Testis (tissue), 3 donors: ENCODE data around the gene KIF25. TPM values are rescaled to one million over a fixed set of nuclear protein-coding genes. Genes with fewer than 3 reads are reported as not detected.
"Not testable (repeated sequence)": the region's sequence is repeated elsewhere in the genome, so short reads cannot be mapped to it uniquely, and the experiment has no call there.

Experiments
- DNase-seq: peaks from one replicate; pipeline ENCODE4 v3.0.0-alpha.2; 2019
- H3K27ac ChIP-seq, 2 donors: fragments of 200-600 bp; sonication (generic); one replicate each; pipeline ENCODE4 v1.5.1; 2019
- H3K27me3 ChIP-seq: fragments of 200-600 bp; sonication (generic); one replicate; pipeline ENCODE4 v1.5.1; 2019
- H3K36me3 ChIP-seq: fragments of 200-600 bp; sonication (generic); one replicate; pipeline ENCODE4 v1.5.1; 2017; ENCODE audit warnings: low read depth; ENCODE audit errors: missing control alignments
- H3K4me1 ChIP-seq: fragments of 200-600 bp; sonication (generic); one replicate; pipeline ENCODE4 v1.5.1; 2019
- H3K4me3 ChIP-seq, 2 donors: fragments of 200-600 bp; sonication (generic); one replicate each; pipeline ENCODE4 v1.5.1; 2017 to 2019
- H3K9me3 ChIP-seq: fragments of 200-600 bp; sonication (generic); one replicate; pipeline ENCODE4 v1.5.1; 2017
- CTCF ChIP-seq, 3 experiments: fragments of 450-650 bp in 2 of 3; fragments of 200-600 bp in 1 of 3; sonication (generic) in 1 of 3; IDR thresholded peaks; one replicate each; pipeline ENCODE4 v1.5.1; 2016 to 2019; ENCODE audit warnings: antibody characterized with exemption in 3 of 3, mild to moderate bottlenecking in 2 of 3, moderate library complexity in 1 of 3
- POLR2A ChIP-seq: fragments of 450-650 bp; IDR thresholded peaks from one replicate; pipeline ENCODE4 v1.6.1; 2017; ENCODE audit warnings: antibody characterized with exemption, mild to moderate bottlenecking, moderate library complexity
- WGBS, 2 donors: methylation state at CpG; one replicate each; pipeline ENCODE4 v1.1.5; 2018; 5-methylcytosine and 5-hydroxymethylcytosine counted together
- intact Hi-C: fragments of 100-400 bp; cut with DNase I; formaldehyde crosslinking; loops from one replicate; pipeline ENCODE4 v1.15.1; 2023; ENCODE audit warnings: low total_unique reads
- polyA plus RNA-seq: library from polyadenylated mRNA; stranded (reverse); fragments of 350-450 nt; fragmentation: Illumina TruSeq; extraction: RNeasy Lipid Tissue Mini Kit (QIAGEN cat#74804); gene quantifications from one replicate; pipeline ENCODE4 v1.2.3, GENCODE V29; 2014; ENCODE audit warnings: low read depth, low replicate concordance; ENCODE audit not compliant: insufficient read depth
- total RNA-seq, 2 donors: library from RNA; depleted of rRNA; stranded (reverse); fragments of >200 nt; gene quantifications; one replicate each; pipeline ENCODE4 v1.2.3, GENCODE V29; 2016

The KIF25 gene
- total and polyA plus RNA-seq, 3 donors from 2014 or later: 1.1 to 5.0 (median 1.6) TPM

GRCh38 chr6:167973148-167973885 is 24.2 kb upstream of the KIF25 start:
- Histone ChIP-seq H3K27me3 (no peaks in the 10 kb centered on the region), H3K4me3 (no peak overlapping the region), H3K9me3 (no peaks in the 10 kb centered on the region), H3K4me1 (peaks cover 8% of the 10 kb centered on the region), H3K36me3 (no peaks in the 10 kb centered on the region), H3K27ac (no peak overlapping the region)
- WGBS, 2 donors: 82 to 89% methylated on average over 9 of the region's 9 CpGs
- DNase-seq: no peak
- intact Hi-C loops: no loop called here
- no peak for TF ChIP-seq POLR2A
- TF ChIP-seq CTCF (IDR thresholded peaks at IDR 0.05): no peak

GRCh38 chr6:167974640-167975344 is 22.7 kb upstream of the KIF25 start:
- TF ChIP-seq POLR2A (no peak), CTCF (IDR thresholded peaks at IDR 0.05) (no peak)
- intact Hi-C loops: no loop called here
- no peak overlapping the region for H3K4me3 ChIP-seq
- no peak overlapping the region for H3K27ac ChIP-seq
- peaks cover 8% of the 10 kb centered on the region for H3K4me1 ChIP-seq
- H3K9me3 ChIP-seq: no peaks in the 10 kb centered on the region
- no peaks in the 10 kb centered on the region for H3K27me3 ChIP-seq
- no peak for DNase-seq
- WGBS, 2 donors: 50 to 64% methylated on average over 12 of the region's 12 CpGs
- no peaks in the 10 kb centered on the region for H3K36me3 ChIP-seq

GRCh38 chr6:167975458-167975857 is 22.0 kb upstream of the KIF25 start:
- no peak overlapping the region for H3K4me3 ChIP-seq
- no peaks in the 10 kb centered on the region for H3K36me3 ChIP-seq
- TF ChIP-seq CTCF (IDR thresholded peaks at IDR 0.05) (no peak), POLR2A (no peak)
- peaks cover 8% of the 10 kb centered on the region for H3K4me1 ChIP-seq
- intact Hi-C loops: no loop called here
- H3K27me3 ChIP-seq: no peaks in the 10 kb centered on the region
- 75% methylated on average over 19 of the region's 19 CpGs for WGBS, 2 donors
- DNase-seq: no peak
- H3K27ac ChIP-seq: no peak overlapping the region
- H3K9me3 ChIP-seq: no peaks in the 10 kb centered on the region

- H3K27ac ChIP-seq, H3K9me3 ChIP-seq, DNase-seq, H3K4me1 ChIP-seq, intact Hi-C loops, H3K4me3 ChIP-seq, H3K36me3 ChIP-seq, H3K27me3 ChIP-seq: not testable (repeated sequence)
Measured at GRCh38 chr6:167976116-167976657, 21.3 kb upstream of the KIF25 start.

GRCh38 chr6:167976708-167977107 is 20.8 kb upstream of the KIF25 start:
- Histone ChIP-seq H3K27me3 (no peaks in the 10 kb centered on the region), H3K9me3 (no peaks in the 10 kb centered on the region), H3K4me3 (peak overlapping the region in 1 of 2 donors; percentile 6), H3K27ac (no peak overlapping the region), H3K36me3 (no peaks in the 10 kb centered on the region), H3K4me1 (peaks cover 8% of the 10 kb centered on the region)
- WGBS, 2 donors: 86 to 90% methylated on average over 24 to 27 of the region's 27 CpGs
- no peak for DNase-seq
- no peak for TF ChIP-seq CTCF (IDR thresholded peaks at IDR 0.05)
- TF ChIP-seq POLR2A: no peak
- intact Hi-C loops: no loop called here
